Subcutaneous abdominal adipose tissue (tissue), 5 donors: ENCODE data around the gene ZER1.
"Not testable (repeated sequence)": the region's sequence is repeated elsewhere in the genome, so short reads cannot be mapped to it uniquely, and the experiment has no call there.

ENCODE experiments used
- H3K27ac ChIP-seq: one replicate; pipeline ENCODE4 v1.7.0; 2013; ENCODE audit warnings: low read depth, mild to moderate bottlenecking, inconsistent platforms, low read length, moderate library complexity
- H3K27me3 ChIP-seq, 5 donors: one replicate each; pipeline ENCODE4 v1.7.0; 2013; ENCODE audit warnings: low read length in 5 of 5, inconsistent platforms in 1 of 5; ENCODE audit not compliant: control insufficient read depth in 5 of 5, insufficient read depth in 4 of 5
- H3K36me3 ChIP-seq, 5 donors: one replicate each; pipeline ENCODE4 v1.7.0; 2013; ENCODE audit warnings: low read length in 5 of 5; ENCODE audit not compliant: control insufficient read depth in 5 of 5, insufficient read depth in 5 of 5
- H3K4me1 ChIP-seq, 5 donors: one replicate each; pipeline ENCODE4 v1.7.0; 2013; ENCODE audit warnings: low read length in 5 of 5, mild to moderate bottlenecking in 3 of 5, moderate library complexity in 1 of 5; ENCODE audit not compliant: control insufficient read depth in 5 of 5, insufficient read depth in 5 of 5
- H3K4me3 ChIP-seq, 5 donors: one replicate each; pipeline ENCODE4 v1.7.0; 2013; ENCODE audit warnings: low read length in 5 of 5, low read depth in 1 of 5
- H3K9ac ChIP-seq, 5 donors: one replicate each; pipeline ENCODE4 v1.7.0; 2013; ENCODE audit warnings: low read length in 5 of 5, mild to moderate bottlenecking in 4 of 5, moderate library complexity in 3 of 5
- H3K9me3 ChIP-seq, 5 donors: one replicate each; pipeline ENCODE4 v1.7.0; 2013; ENCODE audit warnings: low read length in 5 of 5; ENCODE audit not compliant: control insufficient read depth in 5 of 5
- donor health status: healthy.
- donor health status: healthy.
- donor health status: healthy.
- donor health status: healthy.
- donor health status: healthy.

Gene ZER1

GRCh38 chr9:128699096-128699795 is 72.5 kb downstream of the ZER1 start:
- H3K27ac ChIP-seq, H3K4me3 ChIP-seq, H3K9ac ChIP-seq, H3K27me3 ChIP-seq, H3K9me3 ChIP-seq: not testable (repeated sequence)
- H3K4me1 ChIP-seq, result peaks cover 1 to 21% (median 14%) of the 10 kb centered on the region in 5 donors
- H3K36me3 ChIP-seq, result peaks cover 9 to 25% (median 16%) of the 10 kb centered on the region in 5 donors

- Histone ChIP-seq H3K9me3 (no peaks in the 10 kb centered on the region), H3K36me3 (peaks cover 23 to 45% (median 32%) of the 10 kb centered on the region in 5 donors), H3K27ac (no peak overlapping the region), H3K4me1 (peaks cover 0 to 3% (median 2%) of the 10 kb centered on the region in 5 donors), H3K9ac (no peak overlapping the region), H3K27me3 (no peaks in the 10 kb centered on the region), H3K4me3 (no peak overlapping the region)
These were observed 74.6 kb downstream of the ZER1 start for GRCh38 chr9:128696923-128697707.

- Histone ChIP-seq H3K4me1 (peaks cover 0 to 15% (median 13%) of the 10 kb centered on the region in 5 donors), H3K27ac (no peak overlapping the region), H3K9me3 (no peaks in the 10 kb centered on the region), H3K36me3 (peaks cover 28 to 51% (median 38%) of the 10 kb centered on the region in 5 donors), H3K9ac (no peak overlapping the region), H3K27me3 (no peaks in the 10 kb centered on the region), H3K4me3 (no peak overlapping the region)
These were observed 77.4 kb downstream of the ZER1 start for GRCh38 chr9:128694344-128694743.

- H3K36me3 ChIP-seq, result peaks cover 28 to 51% (median 38%) of the 10 kb centered on the region in 5 donors
These were observed 78.0 kb downstream of the ZER1 start for GRCh38 chr9:128693738-128694137.

GRCh38 chr9:128690684-128691034 is 81.1 kb downstream of the ZER1 start:
- Histone ChIP-seq H3K27me3 (no peaks in the 10 kb centered on the region), H3K4me3 (peak overlapping the region; percentile 66 to 85 (median 80)), H3K9me3 (no peaks in the 10 kb centered on the region), H3K27ac (peak overlapping the region; percentile 14), H3K4me1 (peaks cover 2 to 31% (median 19%) of the 10 kb centered on the region in 5 donors), H3K9ac (peak overlapping the region in 4 of 5 donors; percentile 72 to 86 (median 82)), H3K36me3 (peaks cover 23 to 38% (median 29%) of the 10 kb centered on the region in 5 donors)

More at GRCh38 chr9:128693738-128694137, 78.0 kb downstream of the ZER1 start:
- not testable (repeated sequence) for H3K4me3 ChIP-seq, H3K9me3 ChIP-seq, H3K27ac ChIP-seq, H3K9ac ChIP-seq, H3K27me3 ChIP-seq
- peaks cover 0 to 15% (median 13%) of the 10 kb centered on the region in 5 donors for H3K4me1 ChIP-seq

DNA sequence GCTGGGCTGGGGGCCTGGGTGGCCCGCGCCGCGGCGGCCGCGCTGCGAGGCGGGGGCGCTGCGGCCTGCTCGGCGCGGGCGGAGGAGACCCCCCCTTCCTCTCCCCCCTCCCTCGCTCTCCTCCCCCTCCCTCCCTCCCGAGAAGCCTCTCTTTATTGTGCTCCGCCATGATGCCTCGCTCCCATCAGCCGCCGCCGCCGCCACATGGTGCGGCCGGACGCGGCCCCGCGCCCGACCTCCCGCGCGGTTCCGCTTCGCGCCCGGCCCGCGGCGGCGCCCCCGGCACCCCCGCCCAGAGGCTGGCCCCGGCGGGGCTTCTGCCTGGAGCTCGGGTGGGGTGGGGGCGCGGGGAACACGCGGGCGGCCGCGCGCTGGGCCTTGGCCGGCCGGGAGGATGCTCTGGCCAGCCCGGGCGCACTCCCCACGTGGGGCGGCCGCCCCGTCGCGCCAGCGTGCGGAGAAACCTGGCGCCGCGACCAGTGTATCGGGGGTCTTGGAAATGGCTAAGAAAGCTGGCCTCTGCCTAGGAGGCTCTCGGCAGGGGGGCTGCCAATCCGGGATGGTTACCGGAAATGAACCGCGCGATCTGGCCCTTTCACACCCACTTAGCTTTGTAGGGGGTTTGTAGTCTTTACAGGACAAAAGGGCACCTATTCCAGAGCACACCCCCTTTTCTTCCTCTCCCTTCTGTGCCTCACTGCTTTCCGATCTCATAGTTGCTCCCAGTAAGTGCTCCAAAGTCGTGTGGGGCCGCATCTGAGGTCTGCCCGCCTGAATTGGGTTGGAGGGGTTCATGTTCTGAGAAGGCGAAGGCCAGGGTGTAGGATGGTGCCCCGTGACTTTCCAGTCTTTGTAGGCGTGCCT is 81.7 kb downstream of the ZER1 start:
- H3K9me3 ChIP-seq, result no peaks in the 10 kb centered on the region
- peak overlapping the region; percentile 14 for H3K27ac ChIP-seq
- H3K4me3 ChIP-seq, result peak overlapping the region; percentile 66 to 85 (median 80)
- H3K4me1 ChIP-seq, result peaks cover 2 to 38% (median 21%) of the 10 kb centered on the region in 5 donors
- peak overlapping the region; percentile 1 to 86 (median 82) for H3K9ac ChIP-seq
- H3K36me3 ChIP-seq, result peaks cover 20 to 34% (median 26%) of the 10 kb centered on the region in 5 donors
- no peaks in the 10 kb centered on the region for H3K27me3 ChIP-seq

- Histone ChIP-seq H3K4me3 (peak overlapping the region in 4 of 5 donors; percentile 47 to 66 (median 57)), H3K9ac (peak overlapping the region in 2 of 5 donors; percentile 64 to 66), H3K27ac (no peak overlapping the region)
These were observed 82.4 kb downstream of the ZER1 start for GRCh38 chr9:128689293-128689774.

DNA sequence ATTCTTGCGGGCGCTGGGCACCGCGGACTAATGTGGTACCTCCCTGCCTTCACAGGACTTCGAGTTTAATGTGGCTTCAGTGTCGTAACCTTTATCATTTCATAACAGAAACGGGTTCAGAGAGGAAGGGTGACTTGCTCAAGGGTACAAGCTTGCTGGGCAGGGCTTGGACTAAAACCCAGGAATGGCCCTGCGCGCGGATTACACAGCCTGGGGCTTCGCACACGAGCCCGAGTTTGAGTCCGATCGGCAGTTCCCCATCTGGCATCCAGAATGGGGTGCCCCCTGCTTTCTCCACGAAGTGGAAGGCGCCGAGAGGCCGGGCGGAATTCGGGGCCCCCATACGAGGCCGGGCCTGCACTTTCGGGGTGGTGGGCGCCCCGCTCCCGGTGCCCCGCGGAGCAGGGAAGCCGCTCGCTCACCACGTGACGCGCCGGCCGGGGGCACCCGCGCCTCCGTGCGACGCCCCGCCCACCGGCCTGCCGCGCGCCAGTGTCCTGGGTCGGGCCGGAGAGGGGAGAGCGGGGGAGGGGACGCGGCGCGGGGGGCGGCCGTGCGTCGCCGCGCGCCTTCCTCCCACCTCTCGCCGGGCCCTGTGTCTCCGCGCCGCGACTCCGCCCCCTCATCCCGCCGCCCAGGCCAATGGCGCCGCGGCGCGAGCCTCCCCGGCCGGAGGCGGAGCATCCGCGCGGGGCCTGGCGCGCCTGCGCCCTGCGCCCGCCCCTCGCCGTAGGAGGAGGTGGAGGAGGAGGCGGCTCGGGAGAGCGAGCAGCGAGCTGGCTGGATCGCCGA is 83.0 kb downstream of the ZER1 start, which contains the start of gene SET:
TSS of gene SET (plus strand) at position 722 of the 792 bp plus-strand sequence. CDS start 361 bp downstream, outside the sequence.
- peaks cover 12 to 24% (median 20%) of the 10 kb centered on the region in 5 donors for H3K36me3 ChIP-seq
- peak within 1 kb of the TSS; percentile 56 to 84 (median 74) for H3K4me3 ChIP-seq
- H3K9me3 ChIP-seq, result no peaks in the 10 kb centered on the region
- H3K9ac ChIP-seq, result peak within 1 kb of the TSS; percentile 43 to 92 (median 85)
- H3K27ac ChIP-seq, result peak within 1 kb of the TSS; percentile 89
- peaks cover 2 to 51% (median 34%) of the 10 kb centered on the region in 5 donors for H3K4me1 ChIP-seq
- no peaks in the 10 kb centered on the region for H3K27me3 ChIP-seq

More at GRCh38 chr9:128689293-128689774, 82.4 kb downstream of the ZER1 start:
- peaks cover 2 to 45% (median 28%) of the 10 kb centered on the region in 5 donors for H3K4me1 ChIP-seq
- H3K9me3 ChIP-seq, result no peaks in the 10 kb centered on the region
- no peaks in the 10 kb centered on the region for H3K27me3 ChIP-seq
- H3K36me3 ChIP-seq, result peaks cover 18 to 30% (median 26%) of the 10 kb centered on the region in 5 donors

- H3K36me3 ChIP-seq, result peaks cover 4 to 12% (median 8%) of the 10 kb centered on the region in 5 donors
- no peaks in the 10 kb centered on the region for H3K9me3 ChIP-seq
- no peak overlapping the region for H3K27ac ChIP-seq
- no peaks in the 10 kb centered on the region for H3K27me3 ChIP-seq
- H3K9ac ChIP-seq, result no peak overlapping the region
- no peak overlapping the region for H3K4me3 ChIP-seq
- peaks cover 2 to 56% (median 40%) of the 10 kb centered on the region in 5 donors for H3K4me1 ChIP-seq
These were observed 84.3 kb downstream of the ZER1 start for GRCh38 chr9:128687453-128687852.
